Measurements from ENCODE around the gene GFRA1.

The GFRA1 gene

GRCh38 chr10:116203661-116204060 is 69.3 kb downstream of the GFRA1 start:
- no peak overlapping the region for H3K4me3 ChIP-seq (ENCODE audit: low read depth, low read length)

GRCh38 chr10:116201670-116202430 is 71.2 kb downstream of the GFRA1 start:
- H3K4me3 ChIP-seq (ENCODE audit: low read depth, low read length): no peak overlapping the region

More at GRCh38 chr10:116203661-116204060, 69.3 kb downstream of the GFRA1 start:
- Histone ChIP-seq H3K4me1 (no peaks in the 10 kb centered on the region), H3K27me3 (no peaks in the 10 kb centered on the region), H3K9me3 (no peaks in the 10 kb centered on the region), H3K36me3 (no peaks in the 10 kb centered on the region)
- no peak for TF ChIP-seq CTCF (IDR thresholded peaks at IDR 0.05; ENCODE audit: low read depth, low read length)
- no peak for DNase-seq

GRCh38 chr10:116201011-116201410 is 72.0 kb downstream of the GFRA1 start:
- no peak for TF ChIP-seq CTCF (IDR thresholded peaks at IDR 0.05; ENCODE audit: low read depth, low read length)
- H3K27me3 ChIP-seq: no peaks in the 10 kb centered on the region
- DNase-seq: no peak
- H3K36me3 ChIP-seq: no peaks in the 10 kb centered on the region
- H3K4me3 ChIP-seq (ENCODE audit: low read depth, low read length): no peak overlapping the region
- H3K9me3 ChIP-seq: no peaks in the 10 kb centered on the region
- H3K4me1 ChIP-seq: no peaks in the 10 kb centered on the region

More at GRCh38 chr10:116201670-116202430, 71.2 kb downstream of the GFRA1 start:
- no peak for TF ChIP-seq CTCF (IDR thresholded peaks at IDR 0.05; ENCODE audit: low read depth, low read length)
- H3K36me3 ChIP-seq: no peaks in the 10 kb centered on the region
- no peak for DNase-seq
- no peaks in the 10 kb centered on the region for H3K4me1 ChIP-seq
- H3K9me3 ChIP-seq: no peaks in the 10 kb centered on the region
- H3K27me3 ChIP-seq: no peaks in the 10 kb centered on the region

- Histone ChIP-seq H3K4me1 (no peaks in the 10 kb centered on the region), H3K9me3 (no peaks in the 10 kb centered on the region), H3K4me3 (ENCODE audit: low read depth, low read length) (no peak overlapping the region), H3K27me3 (no peaks in the 10 kb centered on the region), H3K36me3 (no peaks in the 10 kb centered on the region)
- no peak for DNase-seq
- TF ChIP-seq CTCF (IDR thresholded peaks at IDR 0.05; ENCODE audit: low read depth, low read length): no peak
These were observed 74.3 kb downstream of the GFRA1 start for GRCh38 chr10:116198676-116199035.

GRCh38 chr10:116197946-116198675 is 74.9 kb downstream of the GFRA1 start:
- no peak for DNase-seq
- no peak for TF ChIP-seq CTCF (IDR thresholded peaks at IDR 0.05; ENCODE audit: low read depth, low read length)
- no peaks in the 10 kb centered on the region for H3K4me1 ChIP-seq
- no peaks in the 10 kb centered on the region for H3K9me3 ChIP-seq
- no peaks in the 10 kb centered on the region for H3K36me3 ChIP-seq
- no peak overlapping the region for H3K4me3 ChIP-seq (ENCODE audit: low read depth, low read length)
- H3K27me3 ChIP-seq: no peaks in the 10 kb centered on the region

- H3K4me3 ChIP-seq (ENCODE audit: low read depth, low read length): no peak overlapping the region
- H3K9me3 ChIP-seq: no peaks in the 10 kb centered on the region
- no peaks in the 10 kb centered on the region for H3K36me3 ChIP-seq
- no peak for DNase-seq
- H3K27me3 ChIP-seq: no peaks in the 10 kb centered on the region
- H3K4me1 ChIP-seq: no peaks in the 10 kb centered on the region
- no peak for TF ChIP-seq CTCF (IDR thresholded peaks at IDR 0.05; ENCODE audit: low read depth, low read length)
These were observed 77.4 kb downstream of the GFRA1 start for GRCh38 chr10:116195583-116195982.

Measured in BE2C (cell line).